ENCODE measurements around the gene CLSTN2. TPM values are rescaled to one million over a fixed set of nuclear protein-coding genes. Genes with fewer than 3 reads are reported as not detected.

Gene CLSTN2
- polyA plus RNA-seq, 1 donor from 2014 or later, result not detected

DNA sequence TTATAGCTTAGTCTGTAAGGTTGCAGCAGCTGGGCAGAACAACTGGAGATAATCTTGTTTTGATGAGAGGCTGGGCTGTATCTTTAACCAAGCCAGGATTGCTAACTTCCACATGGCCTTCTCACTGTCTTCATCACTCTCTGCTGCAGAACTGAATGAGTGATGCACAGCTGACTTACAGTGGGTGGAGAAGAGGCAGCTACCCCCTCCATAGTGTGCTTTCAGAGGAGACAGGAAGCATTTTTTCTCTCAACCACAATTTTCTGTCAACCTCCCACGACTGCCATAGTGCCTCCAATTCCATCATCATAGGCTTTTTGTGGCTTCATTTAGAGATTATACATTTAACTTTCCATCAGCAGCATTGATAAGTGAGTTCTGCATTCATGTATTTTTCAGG lies 168.2 kb downstream of the CLSTN2 start:
- Mint-ChIP-seq H3K36me3 (no peaks in the 10 kb centered on the region), H3K4me3 (no peak overlapping the region), H3K27me3 (peaks cover 7% of the 10 kb centered on the region), H3K27ac (no peak overlapping the region), H3K9me3 (peaks cover 0 to 4% (median 0%) of the 10 kb centered on the region in 3 donors), H3K4me1 (no peaks in the 10 kb centered on the region)

- Mint-ChIP-seq H3K4me1 (no peaks in the 10 kb centered on the region), H3K27me3 (peaks cover 12% of the 10 kb centered on the region), H3K27ac (no peak overlapping the region), H3K9me3 (peaks cover 0 to 4% (median 0%) of the 10 kb centered on the region in 3 donors), H3K36me3 (no peaks in the 10 kb centered on the region), H3K4me3 (no peak overlapping the region)
These were observed 169.1 kb downstream of the CLSTN2 start for GRCh38 chr3:140103986-140104645.

DNA sequence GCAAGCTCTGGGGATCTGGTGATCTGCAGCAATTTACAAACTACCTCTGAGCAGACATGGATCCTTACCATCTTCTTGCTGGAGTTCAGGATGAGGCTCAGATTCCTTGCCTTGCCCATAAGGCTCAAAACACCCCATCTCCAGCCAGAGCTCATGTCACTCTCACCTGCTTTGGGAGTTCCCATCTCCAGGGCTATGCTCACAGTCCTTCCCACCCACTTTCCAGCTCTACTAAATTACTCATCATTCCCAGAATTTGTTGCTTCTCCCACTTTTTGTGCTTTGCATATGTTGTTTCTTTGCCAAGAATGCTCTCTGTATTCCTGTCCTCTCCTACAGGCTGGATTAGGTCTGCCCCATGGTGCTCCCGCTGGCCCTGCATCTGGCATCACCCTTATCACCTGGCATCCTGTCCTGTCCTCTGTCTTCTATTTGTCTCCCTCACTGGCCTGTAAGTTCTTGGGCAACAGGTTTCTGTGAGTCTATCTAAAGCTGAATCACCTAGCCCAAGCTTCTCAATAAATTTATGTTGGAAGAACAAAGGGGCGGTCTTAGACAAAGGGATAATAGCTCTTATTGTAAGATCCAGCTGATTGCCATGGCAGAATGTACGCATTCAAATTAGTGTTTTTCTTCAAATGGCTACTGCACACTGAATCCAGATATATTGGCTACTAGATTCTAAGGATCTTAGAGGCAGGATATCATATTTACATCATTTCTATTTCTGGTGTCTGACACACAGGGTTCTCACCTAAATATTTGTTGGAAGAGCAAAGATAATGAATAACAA lies 179.2 kb downstream of the CLSTN2 start:
- no peaks in the 10 kb centered on the region for H3K9me3 Mint-ChIP-seq
- no peaks in the 10 kb centered on the region for H3K36me3 Mint-ChIP-seq
- no peak overlapping the region for H3K4me3 Mint-ChIP-seq
- peaks cover 5% of the 10 kb centered on the region for H3K27me3 Mint-ChIP-seq
- H3K4me1 Mint-ChIP-seq, result no peaks in the 10 kb centered on the region
- no peak overlapping the region for H3K27ac Mint-ChIP-seq

- no peak overlapping the region for H3K27ac Mint-ChIP-seq
- H3K4me3 Mint-ChIP-seq, result no peak overlapping the region
- H3K9me3 Mint-ChIP-seq, result no peaks in the 10 kb centered on the region
- H3K36me3 Mint-ChIP-seq, result no peaks in the 10 kb centered on the region
- peaks cover 5% of the 10 kb centered on the region for H3K27me3 Mint-ChIP-seq
- no peaks in the 10 kb centered on the region for H3K4me1 Mint-ChIP-seq
These were observed 179.8 kb downstream of the CLSTN2 start for GRCh38 chr3:140114789-140115080.

- peaks cover 9% of the 10 kb centered on the region for H3K27me3 Mint-ChIP-seq
- no peaks in the 10 kb centered on the region for H3K4me1 Mint-ChIP-seq
- H3K9me3 Mint-ChIP-seq, result no peaks in the 10 kb centered on the region
- no peaks in the 10 kb centered on the region for H3K36me3 Mint-ChIP-seq
- no peak overlapping the region for H3K27ac Mint-ChIP-seq
- H3K4me3 Mint-ChIP-seq, result no peak overlapping the region
These were observed 182.1 kb downstream of the CLSTN2 start for GRCh38 chr3:140117096-140117526.

GRCh38 chr3:140122183-140122582 lies 187.2 kb downstream of the CLSTN2 start:
- H3K4me3 Mint-ChIP-seq, result no peak overlapping the region
- no peaks in the 10 kb centered on the region for H3K36me3 Mint-ChIP-seq
- peaks cover 7% of the 10 kb centered on the region for H3K27me3 Mint-ChIP-seq
- no peaks in the 10 kb centered on the region for H3K9me3 Mint-ChIP-seq
- H3K27ac Mint-ChIP-seq, result no peak overlapping the region
- no peaks in the 10 kb centered on the region for H3K4me1 Mint-ChIP-seq

DNA sequence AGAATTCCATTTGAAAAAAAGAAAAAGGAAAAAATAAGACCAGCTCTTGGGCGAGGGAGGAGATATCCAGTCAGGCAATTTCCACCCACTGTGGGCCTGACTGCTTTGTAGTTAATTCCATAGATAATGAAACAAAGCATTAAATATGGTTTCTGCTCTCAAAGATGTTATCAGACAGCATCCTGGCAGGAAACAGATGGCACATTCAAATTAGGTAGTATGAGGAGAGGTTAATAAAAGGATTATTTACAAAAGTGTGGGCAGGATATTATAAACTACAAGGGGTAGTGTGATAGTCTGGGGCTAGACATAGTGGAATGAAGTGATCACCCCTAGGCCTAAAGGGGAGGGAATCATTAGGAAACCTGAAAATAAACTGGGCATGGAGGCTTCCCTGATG lies 193.2 kb downstream of the CLSTN2 start:
- no peak overlapping the region for H3K4me3 Mint-ChIP-seq
- H3K27me3 Mint-ChIP-seq, result no peaks in the 10 kb centered on the region
- H3K27ac Mint-ChIP-seq, result no peak overlapping the region
- no peaks in the 10 kb centered on the region for H3K36me3 Mint-ChIP-seq
- no peaks in the 10 kb centered on the region for H3K4me1 Mint-ChIP-seq
- no peaks in the 10 kb centered on the region for H3K9me3 Mint-ChIP-seq

DNA sequence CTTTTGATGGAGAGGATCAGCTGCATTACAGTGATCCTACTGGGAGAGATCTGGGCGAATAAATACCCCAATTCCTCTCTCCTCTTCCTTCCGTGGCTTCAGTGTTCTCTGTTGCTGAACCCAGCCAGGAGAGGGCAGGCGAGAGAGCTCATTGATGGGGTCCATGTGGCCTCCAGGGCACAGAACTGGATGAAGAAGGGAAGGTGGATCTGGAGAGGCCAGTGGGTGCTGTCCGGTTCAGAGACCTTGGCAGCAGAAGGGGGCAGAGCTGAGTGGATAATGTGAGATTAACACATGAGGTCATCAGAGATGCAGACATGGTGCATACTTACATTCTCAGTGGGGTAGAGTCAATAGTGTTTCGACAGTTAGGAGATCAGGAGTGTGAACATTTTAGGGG lies 193.6 kb downstream of the CLSTN2 start:
- no peak overlapping the region for H3K27ac Mint-ChIP-seq
- no peaks in the 10 kb centered on the region for H3K4me1 Mint-ChIP-seq
- no peak overlapping the region for H3K4me3 Mint-ChIP-seq
- H3K9me3 Mint-ChIP-seq, result no peaks in the 10 kb centered on the region
- H3K27me3 Mint-ChIP-seq, result no peaks in the 10 kb centered on the region
- no peaks in the 10 kb centered on the region for H3K36me3 Mint-ChIP-seq

DNA sequence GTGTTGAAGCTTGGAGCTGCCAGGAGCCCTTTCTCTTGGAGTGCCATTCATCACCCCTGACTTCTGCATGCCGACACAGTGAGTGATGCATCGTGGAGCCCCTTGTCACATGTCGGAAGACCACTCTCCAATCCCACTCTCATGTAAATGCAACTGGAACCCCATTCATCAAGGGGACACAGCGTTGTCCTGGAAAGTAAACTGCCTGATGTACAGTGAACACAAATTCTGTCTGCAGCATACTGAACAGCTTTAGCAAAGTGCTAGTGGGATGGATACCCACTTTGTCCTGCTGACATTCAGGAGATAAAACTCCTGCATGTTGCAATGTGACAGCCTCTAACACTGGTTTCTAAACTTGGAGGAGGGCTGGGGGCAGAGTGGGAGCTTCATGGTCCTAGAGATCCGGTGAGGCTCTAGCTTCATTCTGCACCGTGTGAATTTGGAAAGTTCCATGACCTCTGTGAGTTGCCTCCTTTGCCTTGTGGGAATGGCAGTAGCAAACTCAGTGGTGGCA lies 194.8 kb downstream of the CLSTN2 start:
- Mint-ChIP-seq H3K9me3 (no peaks in the 10 kb centered on the region), H3K4me3 (no peak overlapping the region), H3K4me1 (no peaks in the 10 kb centered on the region), H3K27me3 (no peaks in the 10 kb centered on the region), H3K27ac (no peak overlapping the region), H3K36me3 (no peaks in the 10 kb centered on the region)

- Mint-ChIP-seq H3K27me3 (no peaks in the 10 kb centered on the region), H3K4me1 (no peaks in the 10 kb centered on the region), H3K9me3 (no peaks in the 10 kb centered on the region), H3K36me3 (no peaks in the 10 kb centered on the region), H3K4me3 (no peak overlapping the region), H3K27ac (no peak overlapping the region)
These were observed 196.9 kb downstream of the CLSTN2 start for GRCh38 chr3:140131895-140132294.

DNA sequence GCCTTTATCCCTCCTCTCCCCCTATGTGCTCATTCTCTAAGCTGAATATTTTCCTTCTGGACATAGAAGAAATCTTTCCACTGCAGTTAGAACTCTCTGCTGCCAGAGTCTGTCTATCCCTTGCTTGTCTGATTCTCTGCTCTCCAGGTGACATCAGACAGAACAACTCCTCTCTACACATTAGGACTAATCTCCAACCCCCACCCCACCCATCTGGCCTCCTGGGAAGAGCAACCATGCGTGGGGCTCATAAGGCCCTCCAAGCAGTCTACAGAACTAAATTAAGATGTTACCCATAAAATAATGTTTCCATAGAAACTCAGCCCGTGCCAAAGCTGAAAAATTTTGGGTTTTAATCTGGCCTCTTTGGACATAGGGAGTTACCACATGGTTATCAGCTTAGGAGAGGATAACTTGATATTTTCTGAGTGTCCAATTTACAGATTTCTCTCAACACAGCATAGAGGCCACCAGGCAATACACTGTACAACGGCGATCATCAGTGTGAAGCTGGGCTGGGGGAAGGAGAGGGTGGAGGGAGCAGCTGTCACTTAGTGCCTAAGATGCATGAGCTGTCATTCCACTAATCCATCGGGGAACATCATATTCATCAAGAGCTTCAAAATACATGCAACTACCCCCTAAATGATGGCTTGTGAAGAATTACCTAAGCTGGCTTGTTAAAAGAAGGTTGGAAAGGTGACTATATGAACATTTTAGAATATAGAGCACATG lies 199.4 kb downstream of the CLSTN2 start:
- Mint-ChIP-seq H3K27ac (no peak overlapping the region), H3K4me3 (no peak overlapping the region), H3K9me3 (no peaks in the 10 kb centered on the region), H3K27me3 (no peaks in the 10 kb centered on the region), H3K36me3 (no peaks in the 10 kb centered on the region), H3K4me1 (no peaks in the 10 kb centered on the region)

- no peak overlapping the region for H3K27ac Mint-ChIP-seq
- no peaks in the 10 kb centered on the region for H3K4me1 Mint-ChIP-seq
- H3K36me3 Mint-ChIP-seq, result no peaks in the 10 kb centered on the region
- peaks cover 0 to 1% (median 0%) of the 10 kb centered on the region in 3 donors for H3K9me3 Mint-ChIP-seq
- H3K27me3 Mint-ChIP-seq, result no peaks in the 10 kb centered on the region
- H3K4me3 Mint-ChIP-seq, result no peak overlapping the region
These were observed 200.5 kb downstream of the CLSTN2 start for GRCh38 chr3:140135461-140135860.

DNA sequence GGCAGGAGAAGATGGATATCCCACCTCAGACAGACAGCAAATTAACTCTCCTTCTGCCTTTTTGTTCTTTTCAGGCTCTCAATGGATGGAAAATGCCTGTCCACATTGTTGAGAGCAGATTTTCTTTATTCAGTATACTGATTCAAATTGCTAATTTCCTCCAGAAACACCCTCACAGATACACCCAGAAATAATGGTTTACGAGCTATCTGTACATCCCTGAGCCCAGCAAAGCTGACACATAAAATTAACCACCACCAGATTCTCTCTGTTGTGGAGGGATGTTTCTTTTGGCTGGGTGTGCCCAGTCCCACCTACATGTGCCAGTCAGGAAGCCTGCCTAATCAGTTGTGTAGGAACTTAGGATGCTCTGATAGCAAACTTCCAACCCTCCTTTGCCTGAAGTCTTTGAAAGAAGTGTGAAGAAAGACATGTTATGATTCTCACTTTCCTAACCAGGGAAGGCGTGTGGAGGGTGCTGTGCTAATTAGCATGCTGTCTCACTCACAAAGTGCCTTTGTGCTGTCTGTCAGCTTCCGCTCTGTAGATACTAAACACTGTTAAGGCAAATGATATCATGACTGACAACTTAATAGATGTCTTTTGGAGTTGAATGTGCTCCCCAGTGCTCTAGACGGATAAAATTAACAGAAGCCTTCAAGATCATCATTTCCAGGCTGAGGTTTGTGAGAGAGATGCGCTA lies 208.5 kb downstream of the CLSTN2 start:
- no peaks in the 10 kb centered on the region for H3K4me1 Mint-ChIP-seq
- H3K4me3 Mint-ChIP-seq, result no peak overlapping the region
- peaks cover 5% of the 10 kb centered on the region for H3K27me3 Mint-ChIP-seq
- H3K9me3 Mint-ChIP-seq, result peaks cover 0 to 1% (median 0%) of the 10 kb centered on the region in 3 donors
- H3K27ac Mint-ChIP-seq, result no peak overlapping the region
- no peaks in the 10 kb centered on the region for H3K36me3 Mint-ChIP-seq

DNA sequence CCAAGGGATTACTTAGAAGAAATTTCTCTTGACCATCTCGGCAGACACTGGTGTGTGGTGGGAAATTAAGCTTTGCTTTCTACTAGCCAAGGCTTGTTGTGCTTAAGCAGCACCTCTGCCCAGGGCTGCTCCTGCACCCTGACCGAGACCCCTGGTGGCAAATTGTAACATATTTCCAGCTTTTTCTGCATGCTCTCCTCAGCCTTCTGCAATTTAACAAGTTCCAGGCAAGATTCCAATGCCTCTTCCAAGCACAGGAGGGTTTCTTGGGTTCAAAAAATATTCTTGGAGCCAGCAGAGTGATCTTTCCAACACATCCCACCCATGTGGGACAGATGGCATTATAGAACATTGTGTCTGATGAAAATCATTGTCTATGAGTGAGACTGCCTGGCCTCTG lies 210.5 kb downstream of the CLSTN2 start:
- Mint-ChIP-seq H3K27me3 (peaks cover 5% of the 10 kb centered on the region), H3K4me3 (no peak overlapping the region), H3K36me3 (no peaks in the 10 kb centered on the region), H3K9me3 (peaks cover 0 to under 1% (median 0%) of the 10 kb centered on the region in 3 donors), H3K27ac (no peak overlapping the region), H3K4me1 (no peaks in the 10 kb centered on the region)

- no peaks in the 10 kb centered on the region for H3K36me3 Mint-ChIP-seq
- H3K4me1 Mint-ChIP-seq, result no peaks in the 10 kb centered on the region
- no peak overlapping the region for H3K27ac Mint-ChIP-seq
- H3K27me3 Mint-ChIP-seq, result peaks cover 5% of the 10 kb centered on the region
- H3K9me3 Mint-ChIP-seq, result peaks cover 0 to 2% (median 0%) of the 10 kb centered on the region in 3 donors
- no peak overlapping the region for H3K4me3 Mint-ChIP-seq
These were observed 211.7 kb downstream of the CLSTN2 start for GRCh38 chr3:140146668-140147067.
